Vagina (tissue), 2 donors: ENCODE measurements around the gene GJA1.

Source experiments
- POLR2A ChIP-seq, 2 donors: fragments of 450-650 bp; IDR thresholded peaks; one replicate each; pipeline ENCODE4 v1.6.1; 2017; ENCODE audit warnings: antibody characterized with exemption in 2 of 2, mild to moderate bottlenecking in 2 of 2, moderate library complexity in 2 of 2
- TF ChIP-seq, protein P1 (sequence below), 3 experiments: fragments of 450-650 bp in 2 of 3; fragments of 200-600 bp in 1 of 3; sonication (generic) in 1 of 3; IDR thresholded peaks; one replicate each; pipeline ENCODE4 v1.5.1; 2017 to 2019; ENCODE audit warnings: antibody characterized with exemption in 3 of 3, mild to moderate bottlenecking in 2 of 3, moderate library complexity in 2 of 3

GRCh38 chr6:121403964-121404363 is 31.5 kb upstream of the GJA1 start:
- TF ChIP-seq, protein P1, sequence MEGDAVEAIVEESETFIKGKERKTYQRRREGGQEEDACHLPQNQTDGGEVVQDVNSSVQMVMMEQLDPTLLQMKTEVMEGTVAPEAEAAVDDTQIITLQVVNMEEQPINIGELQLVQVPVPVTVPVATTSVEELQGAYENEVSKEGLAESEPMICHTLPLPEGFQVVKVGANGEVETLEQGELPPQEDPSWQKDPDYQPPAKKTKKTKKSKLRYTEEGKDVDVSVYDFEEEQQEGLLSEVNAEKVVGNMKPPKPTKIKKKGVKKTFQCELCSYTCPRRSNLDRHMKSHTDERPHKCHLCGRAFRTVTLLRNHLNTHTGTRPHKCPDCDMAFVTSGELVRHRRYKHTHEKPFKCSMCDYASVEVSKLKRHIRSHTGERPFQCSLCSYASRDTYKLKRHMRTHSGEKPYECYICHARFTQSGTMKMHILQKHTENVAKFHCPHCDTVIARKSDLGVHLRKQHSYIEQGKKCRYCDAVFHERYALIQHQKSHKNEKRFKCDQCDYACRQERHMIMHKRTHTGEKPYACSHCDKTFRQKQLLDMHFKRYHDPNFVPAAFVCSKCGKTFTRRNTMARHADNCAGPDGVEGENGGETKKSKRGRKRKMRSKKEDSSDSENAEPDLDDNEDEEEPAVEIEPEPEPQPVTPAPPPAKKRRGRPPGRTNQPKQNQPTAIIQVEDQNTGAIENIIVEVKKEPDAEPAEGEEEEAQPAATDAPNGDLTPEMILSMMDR (IDR thresholded peaks at IDR 0.05) = no peak
- no peak for TF ChIP-seq POLR2A (IDR thresholded peaks at IDR 0.05)
